Measurements from ENCODE around the gene RAB5A. TPM values are rescaled to one million over a fixed set of nuclear protein-coding genes. Genes with fewer than 3 reads are reported as not detected.
A peak's percentile ranks its signal among the peaks of the same experiment; 100 is the strongest.

Gene RAB5A
- total RNA-seq, 6 experiments from 2014 or later, result 23.9 to 44.1 (median 30.8) TPM

DNA sequence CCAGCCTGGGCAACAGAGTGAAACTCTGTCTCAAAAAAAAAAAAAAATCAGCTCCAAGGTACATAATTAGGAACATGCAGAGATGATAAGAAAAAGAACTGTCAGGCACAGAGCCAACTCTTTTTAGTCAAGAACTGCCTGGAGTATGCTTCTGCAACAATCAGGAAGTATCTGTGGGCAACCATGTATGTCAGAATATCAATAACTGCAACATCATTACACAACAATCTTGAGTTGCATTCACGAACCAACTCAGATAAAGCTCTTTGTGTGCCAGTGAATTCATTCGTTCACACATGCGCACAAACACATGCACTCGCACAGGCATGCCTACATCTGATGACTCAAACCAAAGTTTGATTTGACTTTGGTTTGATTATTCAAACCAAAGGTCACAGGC lies 45.0 kb upstream of the RAB5A start:
- ATAC-seq, result peak; percentile 28 to 86 (median 62)

DNA sequence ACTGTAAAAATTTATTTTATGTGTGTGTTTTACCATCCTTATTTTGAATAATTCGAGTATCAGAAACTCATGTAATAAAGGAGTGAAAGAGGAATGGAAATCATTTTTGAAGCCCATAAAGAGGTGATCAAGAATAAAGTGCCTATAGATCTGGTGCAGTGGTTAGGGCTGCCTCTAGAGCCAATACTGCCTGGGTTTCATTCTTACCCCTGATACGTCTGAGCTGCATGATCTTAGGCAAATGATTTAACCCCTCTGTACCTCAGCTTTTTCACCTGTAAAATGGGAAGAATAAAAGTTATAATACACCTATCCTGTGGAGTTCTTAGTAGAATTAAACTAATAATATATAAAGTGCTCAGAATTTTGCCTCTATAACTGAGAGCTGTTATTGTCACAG lies 43.2 kb upstream of the RAB5A start:
- no peak for TF ChIP-seq POLR2A (IDR thresholded peaks at IDR 0.05)
- TF ChIP-seq, protein P1, sequence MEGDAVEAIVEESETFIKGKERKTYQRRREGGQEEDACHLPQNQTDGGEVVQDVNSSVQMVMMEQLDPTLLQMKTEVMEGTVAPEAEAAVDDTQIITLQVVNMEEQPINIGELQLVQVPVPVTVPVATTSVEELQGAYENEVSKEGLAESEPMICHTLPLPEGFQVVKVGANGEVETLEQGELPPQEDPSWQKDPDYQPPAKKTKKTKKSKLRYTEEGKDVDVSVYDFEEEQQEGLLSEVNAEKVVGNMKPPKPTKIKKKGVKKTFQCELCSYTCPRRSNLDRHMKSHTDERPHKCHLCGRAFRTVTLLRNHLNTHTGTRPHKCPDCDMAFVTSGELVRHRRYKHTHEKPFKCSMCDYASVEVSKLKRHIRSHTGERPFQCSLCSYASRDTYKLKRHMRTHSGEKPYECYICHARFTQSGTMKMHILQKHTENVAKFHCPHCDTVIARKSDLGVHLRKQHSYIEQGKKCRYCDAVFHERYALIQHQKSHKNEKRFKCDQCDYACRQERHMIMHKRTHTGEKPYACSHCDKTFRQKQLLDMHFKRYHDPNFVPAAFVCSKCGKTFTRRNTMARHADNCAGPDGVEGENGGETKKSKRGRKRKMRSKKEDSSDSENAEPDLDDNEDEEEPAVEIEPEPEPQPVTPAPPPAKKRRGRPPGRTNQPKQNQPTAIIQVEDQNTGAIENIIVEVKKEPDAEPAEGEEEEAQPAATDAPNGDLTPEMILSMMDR (IDR thresholded peaks at IDR 0.05), result no peak
- no peaks in the 10 kb centered on the region for H3K36me3 ChIP-seq
- 53% methylated on average over 2 of the region's 2 CpGs for WGBS (ENCODE audit: insufficient coverage, low coverage, low lambda C conversion rate, missing lambda C conversion rate)
- no peaks in the 10 kb centered on the region for H3K27me3 ChIP-seq
- H3K9me3 ChIP-seq, result no peaks in the 10 kb centered on the region
- ATAC-seq, result no peak
- H3K27ac ChIP-seq, result no peak overlapping the region
- H3K4me1 ChIP-seq, result peaks cover 0 to 24% (median 6%) of the 10 kb centered on the region in 4 donors
- DNase-seq, result no peak
- no peak overlapping the region for H3K4me3 ChIP-seq
- intact Hi-C loops (cut with DNase I), result no loop called here

More for the DNA sequence above, 45.0 kb upstream of the RAB5A start:
- peak in 1 of 3 donors; percentile 37 for DNase-seq
- no peaks in the 10 kb centered on the region for H3K27me3 ChIP-seq
- 19% methylated on average over 4 of the region's 4 CpGs for WGBS (ENCODE audit: insufficient coverage, low coverage, low lambda C conversion rate, missing lambda C conversion rate)
- no peaks in the 10 kb centered on the region for H3K36me3 ChIP-seq
- H3K4me1 ChIP-seq, result peaks cover 0 to 35% (median 9%) of the 10 kb centered on the region in 4 donors
- intact Hi-C loops (cut with DNase I), result no loop called here
- no peak overlapping the region for H3K27ac ChIP-seq
- H3K4me3 ChIP-seq, result no peak overlapping the region
- TF ChIP-seq POLR2A (IDR thresholded peaks at IDR 0.05), result no peak
- TF ChIP-seq, protein P1 (IDR thresholded peaks at IDR 0.05), result no peak
- H3K9me3 ChIP-seq, result no peaks in the 10 kb centered on the region

DNA sequence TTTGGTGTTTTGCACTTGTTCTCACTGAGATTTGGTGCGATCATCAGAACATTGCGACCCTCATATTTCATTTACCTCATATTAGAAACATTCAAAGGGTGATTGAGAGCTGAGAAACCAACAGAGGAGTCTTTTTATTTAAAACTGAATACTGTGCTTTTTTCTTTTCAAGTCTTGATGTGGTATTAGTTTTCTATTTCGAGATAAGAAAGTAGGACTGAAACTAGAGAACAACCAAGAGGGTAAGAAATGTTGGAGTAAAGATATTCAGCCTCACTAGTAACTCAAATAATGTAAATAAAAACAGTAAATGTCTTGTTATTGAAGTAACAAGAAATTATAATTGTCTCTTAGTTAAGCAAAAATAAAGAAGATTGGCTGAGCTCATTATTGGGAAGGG lies 39.4 kb upstream of the RAB5A start:
- intact Hi-C loops (cut with DNase I), result no loop called here
- H3K27ac ChIP-seq, result no peak overlapping the region
- H3K4me1 ChIP-seq, result no peaks in the 10 kb centered on the region
- H3K4me3 ChIP-seq, result no peak overlapping the region
- TF ChIP-seq, protein P1 (IDR thresholded peaks at IDR 0.05), result no peak
- no peak for TF ChIP-seq POLR2A (IDR thresholded peaks at IDR 0.05)
- no peaks in the 10 kb centered on the region for H3K9me3 ChIP-seq
- no peaks in the 10 kb centered on the region for H3K27me3 ChIP-seq
- no peak for DNase-seq
- H3K36me3 ChIP-seq, result no peaks in the 10 kb centered on the region
- ATAC-seq, result no peak
- 93% methylated on average over 3 of the region's 3 CpGs for WGBS (ENCODE audit: insufficient coverage, low coverage, low lambda C conversion rate, missing lambda C conversion rate)

DNA sequence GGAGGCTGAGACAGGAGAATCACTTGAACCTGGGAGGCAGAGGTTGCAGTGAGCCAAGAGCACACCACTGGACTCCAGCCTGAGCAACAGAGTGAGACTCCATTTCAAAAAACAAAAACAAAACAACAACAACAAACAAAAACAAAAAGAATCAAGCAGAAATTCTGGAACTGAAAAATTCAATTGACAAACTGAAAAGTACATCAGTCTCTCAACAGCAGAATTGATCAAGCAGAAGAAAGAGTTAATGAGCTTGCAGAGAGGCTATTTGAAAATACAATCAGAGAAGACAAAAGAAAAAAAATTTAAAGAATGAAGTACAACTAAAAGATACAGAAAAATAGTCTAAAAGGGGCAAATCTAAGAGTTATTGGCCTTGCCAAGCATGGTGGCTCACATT lies 35.4 kb upstream of the RAB5A start:
- H3K4me1 ChIP-seq, result no peaks in the 10 kb centered on the region
- TF ChIP-seq, protein P1 (IDR thresholded peaks at IDR 0.05), result no peak
- no peak for TF ChIP-seq POLR2A (IDR thresholded peaks at IDR 0.05)
- intact Hi-C loops (cut with DNase I), result no loop called here
- no peaks in the 10 kb centered on the region for H3K9me3 ChIP-seq
- ATAC-seq (no peak), DNase-seq (no peak)
- no peaks in the 10 kb centered on the region for H3K36me3 ChIP-seq
- no peak overlapping the region for H3K27ac ChIP-seq
- H3K4me3 ChIP-seq, result no peak overlapping the region
- H3K27me3 ChIP-seq, result no peaks in the 10 kb centered on the region

DNA sequence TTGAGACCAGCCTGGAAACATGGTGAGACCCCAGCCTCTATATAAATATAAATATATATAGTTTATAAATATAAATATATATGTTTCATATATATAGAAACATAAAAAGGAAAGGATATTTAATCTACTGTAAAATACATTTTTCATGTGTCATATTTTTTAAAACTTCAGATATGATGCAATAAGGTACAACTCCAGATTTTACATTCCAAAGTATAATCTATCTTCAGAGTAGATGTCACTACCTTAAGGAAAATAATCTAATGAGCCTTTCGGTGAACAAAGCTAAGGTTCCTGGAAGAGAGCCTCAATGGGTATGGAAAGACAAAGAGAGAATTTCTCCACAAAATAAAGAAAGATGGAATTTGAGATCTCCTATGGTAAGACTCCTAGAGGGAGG lies 29.7 kb upstream of the RAB5A start:
- no peaks in the 10 kb centered on the region for H3K27me3 ChIP-seq
- no peaks in the 10 kb centered on the region for H3K4me1 ChIP-seq
- TF ChIP-seq POLR2A (IDR thresholded peaks at IDR 0.05), result no peak
- TF ChIP-seq, protein P1 (IDR thresholded peaks at IDR 0.05), result no peak
- DNase-seq (no peak), ATAC-seq (no peak)
- intact Hi-C loops (cut with DNase I), result no loop called here
- no peaks in the 10 kb centered on the region for H3K36me3 ChIP-seq
- H3K4me3 ChIP-seq, result no peak overlapping the region
- no peaks in the 10 kb centered on the region for H3K9me3 ChIP-seq
- WGBS (ENCODE audit: insufficient coverage, low coverage, low lambda C conversion rate, missing lambda C conversion rate), result 93% methylated on average over 1 of the region's 1 CpG
- no peak overlapping the region for H3K27ac ChIP-seq

Data from right lobe of liver (tissue), 6 donors.